ENCODE data around the gene LRMDA.

LRMDA gene

DNA sequence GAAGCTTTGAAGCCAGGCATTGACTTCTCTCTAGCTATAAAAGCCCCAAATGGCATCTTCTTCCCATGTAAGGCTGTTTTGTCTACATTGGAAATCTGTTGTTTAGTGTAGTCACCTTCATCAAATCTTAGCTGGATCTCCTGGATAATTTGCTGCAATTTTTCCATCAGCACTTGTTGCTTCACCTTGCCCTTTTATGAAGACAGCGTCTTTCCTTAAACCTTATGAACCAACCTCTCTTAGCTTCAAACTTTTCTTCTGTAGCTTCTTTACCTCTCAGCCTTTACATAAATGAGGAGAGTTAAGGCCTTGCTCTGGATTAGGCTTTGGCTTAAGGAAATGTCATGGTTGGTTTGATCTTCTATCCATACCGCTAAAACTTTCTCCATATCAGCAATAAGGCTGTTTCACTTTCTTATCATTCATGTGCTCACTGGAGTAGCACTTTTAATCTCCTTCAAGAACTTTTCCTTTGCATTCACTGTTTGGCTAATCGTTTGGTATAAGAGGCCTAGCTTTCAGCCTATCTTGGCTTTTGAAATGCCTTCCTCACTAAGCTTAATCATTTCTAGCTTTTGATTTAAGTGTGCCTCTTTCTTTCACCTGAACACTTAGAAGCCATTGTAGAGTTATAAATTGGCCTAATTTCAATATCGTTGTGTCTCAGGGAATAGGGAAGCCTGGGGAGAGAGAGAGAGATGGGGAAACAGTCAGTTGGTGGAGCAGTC lies 803.2 kb downstream of the LRMDA start:
- Histone ChIP-seq H3K27me3 (ENCODE audit: control insufficient read depth, insufficient read depth, low read length) (peaks cover 73% of the 10 kb centered on the region), H3K4me1 (ENCODE audit: control insufficient read depth, insufficient read depth, low read length) (peaks cover 36% of the 10 kb centered on the region), H3K4me3 (ENCODE audit: low read depth, low read length) (no peak overlapping the region), H3K36me3 (ENCODE audit: control insufficient read depth, insufficient read depth, low read length) (no peaks in the 10 kb centered on the region), H3K9me3 (ENCODE audit: control insufficient read depth, insufficient read depth, low read length) (no peaks in the 10 kb centered on the region), H3K9ac (ENCODE audit: low read depth, low read length) (no peak overlapping the region), H3K27ac (ENCODE audit: low read depth, low read length) (no peak overlapping the region)

DNA sequence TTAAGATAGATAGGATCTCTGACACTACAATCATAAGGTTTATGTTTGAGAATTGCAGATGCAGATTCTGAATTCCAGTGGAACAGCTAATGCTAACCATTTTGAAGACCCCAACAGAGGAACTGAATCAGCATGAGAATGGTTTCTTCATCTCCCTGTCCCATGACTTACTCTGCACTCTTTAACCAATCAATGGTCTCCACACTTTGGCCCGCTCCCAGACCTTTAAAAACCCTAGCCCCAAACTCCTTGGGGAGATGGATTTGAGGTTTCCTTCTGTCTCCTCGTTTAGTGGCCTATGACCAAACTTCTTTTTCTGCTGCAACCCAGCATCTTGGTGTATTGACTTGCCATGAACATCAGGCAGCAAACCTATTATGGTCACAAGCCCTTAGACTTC lies 804.9 kb downstream of the LRMDA start:
- H3K9me3 ChIP-seq (ENCODE audit: control insufficient read depth, insufficient read depth, low read length): no peaks in the 10 kb centered on the region
- no peaks in the 10 kb centered on the region for H3K36me3 ChIP-seq (ENCODE audit: control insufficient read depth, insufficient read depth, low read length)
- no peak overlapping the region for H3K4me3 ChIP-seq (ENCODE audit: low read depth, low read length)
- peaks cover 20% of the 10 kb centered on the region for H3K4me1 ChIP-seq (ENCODE audit: control insufficient read depth, insufficient read depth, low read length)
- no peak overlapping the region for H3K27ac ChIP-seq (ENCODE audit: low read depth, low read length)
- H3K27me3 ChIP-seq (ENCODE audit: control insufficient read depth, insufficient read depth, low read length): peaks cover 61% of the 10 kb centered on the region
- H3K9ac ChIP-seq (ENCODE audit: low read depth, low read length): no peak overlapping the region

DNA sequence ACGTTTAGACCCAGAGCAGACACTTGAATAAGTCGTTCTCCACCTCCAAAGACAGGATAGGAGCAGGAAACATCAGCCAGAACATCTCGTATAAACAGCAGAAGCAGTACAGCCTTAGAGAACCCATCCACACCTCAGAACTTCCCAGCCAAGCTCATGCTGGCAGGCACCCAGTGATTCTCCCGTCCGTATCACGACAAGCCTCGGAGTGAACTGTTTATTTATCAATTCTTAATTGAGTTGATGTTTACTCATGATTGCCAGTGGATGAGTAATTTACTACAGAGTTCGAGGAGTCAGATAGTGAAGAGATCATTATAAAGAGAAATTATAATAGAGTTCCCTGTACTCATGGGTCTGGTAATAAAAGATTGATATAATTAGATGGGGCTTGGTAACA lies 811.5 kb downstream of the LRMDA start:
- no peak overlapping the region for H3K9ac ChIP-seq (ENCODE audit: low read depth, low read length)
- no peak overlapping the region for H3K27ac ChIP-seq (ENCODE audit: low read depth, low read length)
- H3K4me3 ChIP-seq (ENCODE audit: low read depth, low read length): no peak overlapping the region

DNA sequence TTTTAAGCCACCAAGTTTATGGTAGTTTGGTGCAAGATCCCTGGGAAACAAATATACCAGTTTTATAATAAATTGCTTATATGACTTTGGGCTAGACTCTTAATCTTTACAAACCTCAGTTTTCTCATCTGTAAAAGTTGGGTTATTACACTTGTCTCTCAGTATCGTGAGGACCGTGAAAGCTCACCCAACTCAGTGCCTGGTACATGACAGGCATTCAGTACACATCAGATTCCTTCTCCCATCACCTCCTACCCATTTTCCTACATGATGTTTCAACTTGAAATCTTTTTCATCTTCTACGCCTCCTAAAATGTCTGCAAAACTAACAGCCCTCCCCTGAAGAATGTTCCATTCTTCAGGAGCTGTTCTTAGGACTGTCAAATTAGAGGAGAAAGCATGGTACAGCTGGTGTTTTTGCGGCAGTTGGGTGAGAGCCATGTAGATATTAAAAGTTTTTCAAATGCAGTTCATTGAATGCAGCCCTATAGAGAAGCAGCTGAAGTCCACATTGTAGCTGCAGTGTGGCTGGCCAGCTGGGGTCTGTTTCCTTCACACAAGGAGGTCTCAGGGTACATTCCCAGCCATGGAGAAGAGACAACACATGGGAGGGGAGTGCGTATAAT lies 812.8 kb downstream of the LRMDA start:
- Histone ChIP-seq H3K4me1 (ENCODE audit: control insufficient read depth, insufficient read depth, low read length) (no peaks in the 10 kb centered on the region), H3K36me3 (ENCODE audit: control insufficient read depth, insufficient read depth, low read length) (no peaks in the 10 kb centered on the region), H3K9ac (ENCODE audit: low read depth, low read length) (no peak overlapping the region), H3K9me3 (ENCODE audit: control insufficient read depth, insufficient read depth, low read length) (no peaks in the 10 kb centered on the region), H3K27me3 (ENCODE audit: control insufficient read depth, insufficient read depth, low read length) (no peaks in the 10 kb centered on the region), H3K4me3 (ENCODE audit: low read depth, low read length) (no peak overlapping the region), H3K27ac (ENCODE audit: low read depth, low read length) (no peak overlapping the region)

More for the DNA sequence above, 811.5 kb downstream of the LRMDA start:
- Histone ChIP-seq H3K9me3 (ENCODE audit: control insufficient read depth, insufficient read depth, low read length) (no peaks in the 10 kb centered on the region), H3K4me1 (ENCODE audit: control insufficient read depth, insufficient read depth, low read length) (no peaks in the 10 kb centered on the region), H3K27me3 (ENCODE audit: control insufficient read depth, insufficient read depth, low read length) (no peaks in the 10 kb centered on the region), H3K36me3 (ENCODE audit: control insufficient read depth, insufficient read depth, low read length) (no peaks in the 10 kb centered on the region)

DNA sequence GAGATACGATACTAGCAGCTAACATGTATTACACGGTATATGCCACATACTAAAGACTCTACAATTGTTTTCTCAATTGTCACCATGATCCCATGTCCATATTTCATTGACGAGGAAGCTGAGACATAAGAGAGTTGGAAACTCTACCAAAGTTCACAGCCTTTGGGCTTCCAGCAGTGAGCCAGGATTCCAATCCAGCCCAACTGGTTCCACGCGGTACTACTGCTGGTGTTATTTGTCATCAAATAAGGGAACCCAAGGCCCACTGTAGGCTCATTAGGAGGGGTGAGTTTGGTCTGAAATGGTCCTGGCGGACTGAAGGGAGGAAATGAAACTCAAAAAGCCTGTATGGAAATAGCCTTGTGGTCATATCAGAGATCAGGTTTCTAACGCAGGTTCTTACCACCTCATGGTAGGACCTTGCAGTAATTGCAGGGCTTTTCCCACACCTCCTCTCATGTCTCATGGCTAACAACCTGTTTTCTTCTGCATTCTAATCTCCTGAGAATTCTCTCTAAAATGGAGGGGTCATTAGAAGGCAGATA lies 814.6 kb downstream of the LRMDA start:
- H3K9me3 ChIP-seq (ENCODE audit: control insufficient read depth, insufficient read depth, low read length): no peaks in the 10 kb centered on the region
- no peak overlapping the region for H3K9ac ChIP-seq (ENCODE audit: low read depth, low read length)
- no peak overlapping the region for H3K27ac ChIP-seq (ENCODE audit: low read depth, low read length)
- no peak overlapping the region for H3K4me3 ChIP-seq (ENCODE audit: low read depth, low read length)
- H3K36me3 ChIP-seq (ENCODE audit: control insufficient read depth, insufficient read depth, low read length): no peaks in the 10 kb centered on the region
- H3K27me3 ChIP-seq (ENCODE audit: control insufficient read depth, insufficient read depth, low read length): no peaks in the 10 kb centered on the region
- no peaks in the 10 kb centered on the region for H3K4me1 ChIP-seq (ENCODE audit: control insufficient read depth, insufficient read depth, low read length)

DNA sequence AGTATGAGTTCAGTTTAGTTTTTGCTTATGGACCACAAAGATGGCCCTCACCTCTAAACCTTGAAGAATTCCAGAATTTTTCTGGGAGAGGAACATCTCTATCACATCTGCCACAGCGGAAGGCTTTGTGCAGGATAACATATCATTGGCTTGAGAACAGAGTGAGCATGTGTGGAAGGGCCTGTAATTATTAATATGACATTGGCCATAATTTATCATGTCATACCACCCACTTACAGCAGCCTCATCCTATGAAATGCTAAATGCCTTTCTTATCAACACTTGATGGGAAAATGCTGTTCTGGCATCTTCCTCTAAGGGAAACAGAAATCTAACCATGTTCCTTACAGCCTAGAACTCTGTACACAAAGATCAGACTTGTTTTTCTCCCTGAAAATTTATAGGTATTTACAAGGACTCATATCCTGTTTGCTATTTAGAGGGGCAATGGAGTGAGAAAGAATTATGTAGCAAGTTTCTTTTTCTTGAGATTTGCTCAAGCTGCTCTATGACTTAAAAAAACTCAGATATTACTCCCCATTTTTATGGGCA lies 817.3 kb downstream of the LRMDA start:
- Histone ChIP-seq H3K36me3 (ENCODE audit: control insufficient read depth, insufficient read depth, low read length) (no peaks in the 10 kb centered on the region), H3K27me3 (ENCODE audit: control insufficient read depth, insufficient read depth, low read length) (no peaks in the 10 kb centered on the region), H3K27ac (ENCODE audit: low read depth, low read length) (no peak overlapping the region), H3K4me3 (ENCODE audit: low read depth, low read length) (no peak overlapping the region), H3K9me3 (ENCODE audit: control insufficient read depth, insufficient read depth, low read length) (no peaks in the 10 kb centered on the region), H3K4me1 (ENCODE audit: control insufficient read depth, insufficient read depth, low read length) (no peaks in the 10 kb centered on the region), H3K9ac (ENCODE audit: low read depth, low read length) (no peak overlapping the region)

DNA sequence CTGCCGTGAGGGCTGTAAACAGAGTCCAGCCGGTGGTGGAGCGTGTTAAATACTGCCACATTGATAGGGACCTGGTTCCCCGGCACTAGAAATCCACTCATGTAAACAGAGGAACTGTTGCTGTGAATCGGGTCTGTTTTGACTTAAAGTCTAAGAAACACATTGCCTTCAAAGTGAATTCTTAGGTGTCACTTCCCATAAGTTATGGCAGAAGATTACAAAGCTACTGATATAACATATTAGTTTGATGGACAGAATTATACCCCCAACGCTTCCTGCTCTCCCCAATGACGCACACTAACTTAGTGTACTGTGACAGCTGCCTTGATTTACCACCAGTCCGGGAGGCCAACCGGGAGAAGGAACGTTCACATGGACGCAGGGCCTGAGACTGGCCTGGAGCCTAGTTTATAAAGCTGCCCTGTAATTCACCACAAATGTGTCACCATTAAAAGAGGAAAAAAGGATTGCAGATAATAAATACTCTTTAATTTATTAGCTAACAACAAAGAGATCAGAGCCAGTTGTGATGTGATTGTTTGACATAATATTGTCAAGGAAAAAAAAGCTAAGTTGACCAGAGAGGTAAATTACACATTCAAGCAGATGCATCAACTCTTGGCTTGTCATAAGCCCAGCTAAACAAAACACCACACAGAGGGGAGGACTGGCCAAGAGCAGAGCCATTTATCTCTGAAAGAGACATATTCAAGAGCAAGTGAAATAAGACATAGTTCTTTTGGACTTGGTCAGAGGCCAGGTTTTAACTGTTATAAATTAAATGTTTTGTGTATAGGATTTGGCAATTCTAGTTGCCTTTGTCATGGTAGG lies 820.6 kb downstream of the LRMDA start:
- Histone ChIP-seq H3K27me3 (ENCODE audit: control insufficient read depth, insufficient read depth, low read length) (no peaks in the 10 kb centered on the region), H3K9me3 (ENCODE audit: control insufficient read depth, insufficient read depth, low read length) (no peaks in the 10 kb centered on the region), H3K27ac (ENCODE audit: low read depth, low read length) (no peak overlapping the region), H3K36me3 (ENCODE audit: control insufficient read depth, insufficient read depth, low read length) (no peaks in the 10 kb centered on the region), H3K4me3 (ENCODE audit: low read depth, low read length) (no peak overlapping the region), H3K4me1 (ENCODE audit: control insufficient read depth, insufficient read depth, low read length) (no peaks in the 10 kb centered on the region), H3K9ac (ENCODE audit: low read depth, low read length) (no peak overlapping the region)

DNA sequence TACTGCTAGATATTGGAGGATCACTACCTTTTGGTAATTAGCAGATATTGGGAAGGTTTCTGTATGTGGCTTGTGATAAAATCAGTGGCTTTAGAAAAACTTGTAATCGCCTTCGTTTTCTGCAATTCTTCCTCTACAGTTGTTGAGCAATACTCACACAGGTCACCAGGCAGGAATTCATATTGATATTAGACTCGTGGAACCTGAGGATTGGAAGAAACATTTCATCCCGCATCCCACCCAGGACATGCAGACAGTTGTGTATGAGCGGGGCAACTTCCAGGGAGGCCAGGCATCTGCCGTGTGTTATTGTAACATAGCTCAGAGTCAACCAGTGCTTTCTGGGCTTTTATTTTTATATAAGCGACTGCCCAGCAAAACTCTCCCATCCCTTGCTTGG lies 821.3 kb downstream of the LRMDA start:
- no peaks in the 10 kb centered on the region for H3K36me3 ChIP-seq (ENCODE audit: control insufficient read depth, insufficient read depth, low read length)
- no peak overlapping the region for H3K27ac ChIP-seq (ENCODE audit: low read depth, low read length)
- no peak overlapping the region for H3K9ac ChIP-seq (ENCODE audit: low read depth, low read length)
- H3K27me3 ChIP-seq (ENCODE audit: control insufficient read depth, insufficient read depth, low read length): no peaks in the 10 kb centered on the region
- no peaks in the 10 kb centered on the region for H3K9me3 ChIP-seq (ENCODE audit: control insufficient read depth, insufficient read depth, low read length)
- no peak overlapping the region for H3K4me3 ChIP-seq (ENCODE audit: low read depth, low read length)
- H3K4me1 ChIP-seq (ENCODE audit: control insufficient read depth, insufficient read depth, low read length): no peaks in the 10 kb centered on the region

DNA sequence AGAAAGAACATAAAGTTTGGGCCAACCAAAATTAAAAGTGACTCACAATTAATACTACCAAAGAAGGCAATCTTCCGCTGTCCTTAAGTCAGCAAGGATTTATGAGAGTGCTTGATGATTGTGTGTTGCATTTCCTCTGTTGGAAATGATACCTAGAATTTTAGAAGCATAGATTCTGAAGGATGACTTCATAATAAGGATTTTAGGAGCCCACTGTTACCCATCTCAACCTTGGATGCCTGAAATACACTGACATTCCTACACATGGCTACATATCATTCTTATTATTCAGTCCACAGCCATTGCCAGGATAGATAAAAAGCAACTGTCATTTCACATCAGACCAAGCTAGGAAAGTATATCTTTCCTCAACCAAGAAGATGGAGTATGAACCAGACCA lies 823.8 kb downstream of the LRMDA start:
- H3K9ac ChIP-seq (ENCODE audit: low read depth, low read length): no peak overlapping the region
- H3K4me1 ChIP-seq (ENCODE audit: control insufficient read depth, insufficient read depth, low read length): no peaks in the 10 kb centered on the region
- no peak overlapping the region for H3K27ac ChIP-seq (ENCODE audit: low read depth, low read length)
- no peaks in the 10 kb centered on the region for H3K27me3 ChIP-seq (ENCODE audit: control insufficient read depth, insufficient read depth, low read length)
- H3K4me3 ChIP-seq (ENCODE audit: low read depth, low read length): no peak overlapping the region
- H3K36me3 ChIP-seq (ENCODE audit: control insufficient read depth, insufficient read depth, low read length): no peaks in the 10 kb centered on the region
- H3K9me3 ChIP-seq (ENCODE audit: control insufficient read depth, insufficient read depth, low read length): 0 out of 2 replicates have a peak, but pooled peaks cover 3% of the 10 kb centered on the region

DNA sequence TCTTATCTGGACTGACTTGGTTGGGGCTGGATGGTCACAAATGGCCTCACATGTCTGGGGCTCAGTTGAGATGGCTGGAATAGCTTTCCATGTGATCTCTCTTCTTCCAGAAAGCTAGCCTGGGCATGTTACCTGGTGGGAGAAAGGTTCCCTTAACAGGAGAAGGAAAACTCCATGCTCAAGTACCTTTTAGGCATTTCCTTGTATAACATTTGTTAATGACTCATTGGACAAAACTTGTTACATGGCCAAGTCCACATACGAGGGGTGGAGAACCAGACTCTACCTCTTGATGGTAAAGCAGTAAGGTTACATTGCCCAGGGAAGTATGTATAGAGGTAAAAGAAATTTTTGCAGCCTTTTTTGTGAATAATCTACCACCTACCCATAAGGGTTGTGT lies 826.4 kb downstream of the LRMDA start:
- no peaks in the 10 kb centered on the region for H3K4me1 ChIP-seq (ENCODE audit: control insufficient read depth, insufficient read depth, low read length)
- H3K27me3 ChIP-seq (ENCODE audit: control insufficient read depth, insufficient read depth, low read length): no peaks in the 10 kb centered on the region
- 0 out of 2 replicates have a peak, but pooled peaks cover 3% of the 10 kb centered on the region for H3K9me3 ChIP-seq (ENCODE audit: control insufficient read depth, insufficient read depth, low read length)
- H3K9ac ChIP-seq (ENCODE audit: low read depth, low read length): no peak overlapping the region
- no peaks in the 10 kb centered on the region for H3K36me3 ChIP-seq (ENCODE audit: control insufficient read depth, insufficient read depth, low read length)
- no peak overlapping the region for H3K4me3 ChIP-seq (ENCODE audit: low read depth, low read length)
- no peak overlapping the region for H3K27ac ChIP-seq (ENCODE audit: low read depth, low read length)

All from HUES48 (cell line).